ENCODE results near the gene ZFAND5.

The ZFAND5 gene

GRCh38 chr9:72365525-72366256 lies 683 bp upstream of the ZFAND5 start:
- peak; percentile 62 to 92 (median 82) for DNase-seq
- intact Hi-C loops (cut with DNase I): loop anchor here (5.0 kb wide), 1 partner anchor 227 kb away; no protein-coding TSS in a partner anchor

GRCh38 chr9:72363908-72364678 lies 915 bp downstream of the ZFAND5 start:
- DNase-seq: peak in 41 of 42 donors; percentile 34 to 88 (median 70)
- intact Hi-C loops (cut with DNase I): loop anchor here (2.0 kb wide), 1 partner anchor 59 kb away; no protein-coding TSS in a partner anchor

GRCh38 chr9:72363236-72363635 lies 1.8 kb downstream of the ZFAND5 start:
- peak in 1 of 42 donors; percentile 10 for DNase-seq
- intact Hi-C loops (cut with DNase I): loop anchor here (2.0 kb wide), 1 partner anchor 58 kb away; no protein-coding TSS in a partner anchor

- DNase-seq: peak; percentile 71 to 96 (median 88)
- intact Hi-C loops (cut with DNase I): loop anchor here (2.0 kb wide), 1 partner anchor 58 kb away; no protein-coding TSS in a partner anchor
These were observed 2.3 kb downstream of the ZFAND5 start for GRCh38 chr9:72362680-72363139.

GRCh38 chr9:72362118-72362531 lies 2.9 kb downstream of the ZFAND5 start:
- DNase-seq: peak in 1 of 42 donors; percentile 13
- intact Hi-C loops (cut with DNase I): loop anchor here (2.0 kb wide), 1 partner anchor 57 kb away; no protein-coding TSS in a partner anchor

GRCh38 chr9:72361217-72361616 lies 3.8 kb downstream of the ZFAND5 start:
- no peak for DNase-seq
- intact Hi-C loops (cut with DNase I): no loop called here

GRCh38 chr9:72360324-72360723 lies 4.7 kb downstream of the ZFAND5 start:
- DNase-seq: no peak
- intact Hi-C loops (cut with DNase I): no loop called here

GRCh38 chr9:72356041-72356582 lies 8.9 kb downstream of the ZFAND5 start:
- intact Hi-C loops (cut with DNase I): loop anchor here (5.0 kb wide), 1 partner anchor 59 kb away; no protein-coding TSS in a partner anchor
- DNase-seq: peak in 8 of 42 donors; percentile 11 to 65 (median 25)

- no peak for DNase-seq
- intact Hi-C loops (cut with DNase I): loop anchor here (5.0 kb wide), 1 partner anchor 58 kb away; no protein-coding TSS in a partner anchor
These were observed 9.9 kb downstream of the ZFAND5 start for GRCh38 chr9:72355153-72355552.

- DNase-seq: no peak
- intact Hi-C loops (cut with DNase I): loop anchor here (5.0 kb wide), 1 partner anchor 57 kb away; no protein-coding TSS in a partner anchor
These were observed 10.3 kb downstream of the ZFAND5 start for GRCh38 chr9:72354704-72355103.

GRCh38 chr9:72353455-72354116 lies 11.4 kb downstream of the ZFAND5 start:
- intact Hi-C loops (cut with DNase I): no loop called here
- DNase-seq: no peak

GRCh38 chr9:72352911-72353388 lies 12.1 kb downstream of the ZFAND5 start:
- no peak for DNase-seq
- intact Hi-C loops (cut with DNase I): no loop called here

- DNase-seq: no peak
- intact Hi-C loops (cut with DNase I): no loop called here
These were observed 13.2 kb downstream of the ZFAND5 start for GRCh38 chr9:72351538-72352453.

GRCh38 chr9:72349911-72350310 lies 15.1 kb downstream of the ZFAND5 start:
- DNase-seq: no peak
- intact Hi-C loops (cut with DNase I): no loop called here

- intact Hi-C loops (cut with DNase I): no loop called here
- no peak for DNase-seq
These were observed 15.8 kb downstream of the ZFAND5 start for GRCh38 chr9:72349240-72349639.

GRCh38 chr9:72346333-72346732 lies 18.7 kb downstream of the ZFAND5 start:
- intact Hi-C loops (cut with DNase I): no loop called here
- no peak for DNase-seq

- intact Hi-C loops (cut with DNase I): no loop called here
- no peak for DNase-seq
These were observed 26.4 kb downstream of the ZFAND5 start for GRCh38 chr9:72338631-72339030.

GRCh38 chr9:72337286-72337685 lies 27.7 kb downstream of the ZFAND5 start:
- intact Hi-C loops (cut with DNase I): no loop called here
- DNase-seq: peak in 29 of 42 donors; percentile 8 to 68 (median 39)

Data from head of caudate nucleus (tissue), 42 donors.